SU-DHL-6 (cell line): ENCODE measurements around the gene GRM5.

Experiments used
- CTCF ChIP-seq: fragments of 200-600 bp; sonication (generic); IDR thresholded peaks from one replicate; pipeline ENCODE4 v1.5.1; 2017; ENCODE audit warnings: antibody characterized with exemption, mild to moderate bottlenecking, low read length, moderate library complexity; ENCODE audit not compliant: insufficient read depth, poor library complexity, severe bottlenecking
- EZH2phosphoT487 ChIP-seq: fragments of 200-600 bp; sonication (generic), shearing (Covaris generic); conservative IDR thresholded peaks from 2 replicates; pipeline ENCODE4 v1.6.1; 2018; ENCODE audit warnings: mild to moderate bottlenecking, antibody characterized with exemption, low read length, moderate library complexity, mixed read lengths

- TF ChIP-seq CTCF: no peak
- no peak for TF ChIP-seq EZH2phosphoT487
These were observed 410.1 kb downstream of the GRM5 start for GRCh38 chr11:88655656-88656055.
